Type B pancreatic cell (in vitro differentiated cells): ENCODE measurements around the gene SPATA33. TPM values are rescaled to one million over a fixed set of nuclear protein-coding genes. Genes with fewer than 3 reads are reported as not detected.

Experiments
- DNase-seq: peaks from one replicate; pipeline ENCODE4 v3.0.0; 2021; ENCODE audit warnings: mixed read lengths; ENCODE audit not compliant: unreplicated experiment; ENCODE audit errors: extremely low spot score
- H3K27ac Mint-ChIP-seq: 2 replicates; pipeline ENCODE4 v1.8.0; 2021; ENCODE audit warnings: mild to moderate bottlenecking, mixed read lengths
- H3K27me3 Mint-ChIP-seq: 2 replicates; pipeline ENCODE4 v1.8.0; 2021; ENCODE audit warnings: mixed read lengths
- H3K36me3 Mint-ChIP-seq: 2 replicates; pipeline ENCODE4 v1.8.0; 2021; ENCODE audit warnings: mixed read lengths
- H3K4me1 Mint-ChIP-seq: one replicate; pipeline ENCODE4 v1.8.0; 2021; ENCODE audit warnings: mixed read lengths; ENCODE audit not compliant: unreplicated experiment
- H3K4me3 Mint-ChIP-seq: 2 replicates; pipeline ENCODE4 v1.8.0; 2021; ENCODE audit warnings: mild to moderate bottlenecking, mixed read lengths
- H3K9me3 Mint-ChIP-seq: 2 replicates; pipeline ENCODE4 v1.8.0; 2021; ENCODE audit warnings: mixed read lengths
- CTCF ChIP-seq: fragments of 200-600 bp; sonication (generic); conservative IDR thresholded peaks from 2 replicates; pipeline ENCODE4 v1.5.0; 2021; ENCODE audit warnings: antibody characterized with exemption, mild to moderate bottlenecking
- total RNA-seq: library from RNA; stranded (reverse); gene quantifications from 2 replicates; pipeline ENCODE4 v1.2.1, GENCODE V29; 2021; ENCODE audit warnings: low replicate concordance

The SPATA33 gene
- total RNA-seq, 1 donor from 2014 or later: 23.2 TPM

DNA sequence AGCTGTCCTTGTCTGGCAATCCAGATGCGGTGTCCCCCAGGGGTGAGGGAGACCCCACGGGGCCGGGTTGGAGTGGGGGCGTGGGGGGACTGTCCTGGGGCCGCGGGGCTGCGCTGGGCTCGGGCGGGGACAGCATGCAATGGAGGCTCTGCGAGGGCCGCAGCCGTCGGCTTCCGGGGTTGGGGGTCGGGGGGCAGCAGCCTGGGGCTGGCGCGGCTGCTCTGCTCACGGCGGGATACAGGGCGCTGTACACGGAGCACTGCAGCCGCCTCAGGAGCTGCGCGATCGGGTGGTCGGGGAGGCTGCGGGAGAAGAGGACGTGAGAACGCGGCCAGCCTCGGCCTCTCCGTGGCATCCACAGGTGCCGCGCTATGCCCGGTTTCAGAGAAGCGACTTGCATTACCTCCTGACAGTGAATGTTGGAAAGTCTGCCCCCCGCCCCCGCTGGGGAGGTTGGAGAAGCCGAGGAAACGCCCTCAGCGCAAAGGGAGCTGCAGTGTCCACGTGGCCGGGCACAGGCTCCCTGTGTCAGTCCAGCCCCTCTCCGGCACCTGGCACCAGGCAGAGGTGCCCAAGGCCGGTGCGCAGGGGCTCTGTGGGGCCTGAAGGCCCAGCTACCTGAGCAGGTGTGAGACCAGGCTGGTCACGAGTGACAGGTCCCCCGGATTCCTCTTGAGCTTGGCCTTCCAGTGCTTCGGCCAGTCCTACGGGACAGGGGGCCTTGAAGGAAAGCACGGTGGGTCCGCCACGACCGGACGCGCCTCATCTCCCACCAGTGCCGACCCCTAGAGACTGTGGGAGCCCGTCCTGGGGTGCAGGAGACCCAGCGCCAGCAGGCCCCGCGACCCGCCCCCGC lies 53.3 kb downstream of the SPATA33 start:
- no peak for DNase-seq
- Mint-ChIP-seq H3K27me3 (peaks cover 2% of the 10 kb centered on the region), H3K27ac (no peak overlapping the region), H3K36me3 (peaks cover 4% of the 10 kb centered on the region), H3K4me3 (no peak overlapping the region), H3K4me1 (peaks cover 2% of the 10 kb centered on the region), H3K9me3 (no peaks in the 10 kb centered on the region)
- TF ChIP-seq CTCF: no peak

GRCh38 chr16:89711601-89712273 lies 54.1 kb downstream of the SPATA33 start:
- Mint-ChIP-seq H3K36me3 (peaks cover 4% of the 10 kb centered on the region), H3K4me3 (peak overlapping the region; percentile 77), H3K4me1 (no peaks in the 10 kb centered on the region), H3K9me3 (no peaks in the 10 kb centered on the region), H3K27ac (no peak overlapping the region), H3K27me3 (no peaks in the 10 kb centered on the region)
- no peak for DNase-seq
- TF ChIP-seq CTCF: no peak

- no peak overlapping the region for H3K27ac Mint-ChIP-seq
- peaks cover 4% of the 10 kb centered on the region for H3K36me3 Mint-ChIP-seq
- H3K4me1 Mint-ChIP-seq: no peaks in the 10 kb centered on the region
- H3K27me3 Mint-ChIP-seq: no peaks in the 10 kb centered on the region
- no peak for TF ChIP-seq CTCF
- H3K9me3 Mint-ChIP-seq: no peaks in the 10 kb centered on the region
- H3K4me3 Mint-ChIP-seq: peak overlapping the region; percentile 77
- no peak for DNase-seq
Observed at GRCh38 chr16:89712274-89712781, 54.7 kb downstream of the SPATA33 start.

DNA sequence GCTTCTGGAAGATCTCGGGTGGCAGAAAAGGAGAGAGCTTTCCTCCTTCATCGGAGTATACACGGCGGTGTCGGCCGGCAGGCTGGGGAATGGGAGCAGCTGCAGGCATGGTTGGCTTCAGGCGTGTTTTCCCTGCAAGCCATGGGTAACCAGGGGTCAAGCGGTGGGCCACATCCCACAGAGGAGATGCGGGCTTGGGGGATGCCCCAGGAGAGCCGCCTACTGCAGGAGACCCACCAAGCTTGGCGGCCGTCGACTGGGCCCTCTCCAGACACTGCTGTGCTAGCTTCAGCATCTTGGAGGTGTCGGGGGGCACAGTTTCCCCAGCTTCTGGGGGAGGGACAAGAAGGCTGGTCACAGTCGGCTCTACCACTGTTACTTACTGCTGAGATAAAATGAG lies 58.9 kb downstream of the SPATA33 start:
- Mint-ChIP-seq H3K36me3 (peaks cover 4% of the 10 kb centered on the region), H3K27me3 (no peaks in the 10 kb centered on the region), H3K27ac (no peak overlapping the region), H3K9me3 (no peaks in the 10 kb centered on the region), H3K4me3 (no peak overlapping the region), H3K4me1 (peaks cover 13% of the 10 kb centered on the region)
- TF ChIP-seq CTCF: no peak
- DNase-seq: no peak

DNA sequence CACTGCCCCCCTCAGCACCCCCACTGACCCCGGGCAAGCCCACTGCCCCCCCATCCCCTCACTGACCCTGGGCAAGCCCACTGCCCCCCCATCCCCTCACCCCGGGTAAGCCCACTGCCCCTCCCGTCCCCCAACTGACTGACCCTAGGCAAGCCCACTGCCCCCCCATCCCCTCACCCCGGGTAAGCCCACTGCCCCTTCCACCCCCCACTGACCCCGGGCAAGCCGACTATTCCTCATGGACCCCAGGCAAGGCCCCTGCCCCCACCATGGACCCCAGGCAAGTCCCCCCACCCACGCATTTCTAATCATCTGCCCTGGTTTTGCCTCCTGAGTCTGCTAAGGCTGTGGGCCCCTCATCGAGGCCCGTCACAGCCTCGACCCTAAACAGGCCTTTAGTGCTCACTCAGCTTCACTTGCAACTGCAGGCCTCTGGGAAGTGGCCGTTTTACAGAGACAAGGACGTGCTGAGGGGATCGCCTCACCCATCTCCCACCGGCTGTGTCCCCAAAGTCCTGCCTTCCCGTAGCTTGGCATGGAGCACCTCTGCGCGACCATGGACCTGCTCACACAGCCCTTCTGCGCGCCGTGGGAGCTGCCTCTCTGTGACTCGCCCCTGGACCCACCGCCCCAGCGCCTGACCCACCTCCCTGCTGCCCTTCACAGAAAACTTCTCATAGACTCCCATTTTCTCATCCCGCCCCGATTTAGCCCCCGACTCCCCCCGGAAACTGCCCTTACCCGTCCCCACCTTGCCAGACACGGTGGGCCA lies 59.5 kb downstream of the SPATA33 start:
- Mint-ChIP-seq H3K27ac (peak overlapping the region; percentile 53), H3K9me3 (no peaks in the 10 kb centered on the region), H3K36me3 (peaks cover 4% of the 10 kb centered on the region), H3K27me3 (no peaks in the 10 kb centered on the region), H3K4me3 (peak overlapping the region; percentile 55), H3K4me1 (peaks cover 13% of the 10 kb centered on the region)
- no peak for TF ChIP-seq CTCF
- DNase-seq: no peak
